Thymus (tissue), 11 donors: ENCODE data around the gene HDAC11. TPM values are rescaled to one million over a fixed set of nuclear protein-coding genes. Genes with fewer than 3 reads are reported as not detected.

Experiments
- DNase-seq, 9 donors: peaks; one replicate each; pipeline ENCODE4 v3.0.0-alpha.2; 2013; ENCODE audit warnings: low spot score in 9 of 9, low read depth in 6 of 9, missing footprints in 1 of 9
- H3K27ac ChIP-seq, 2 donors: one replicate each; pipeline ENCODE4 v1.5.1; 2013; ENCODE audit warnings: control low read depth in 1 of 2, low read depth in 1 of 2, low read length in 1 of 2, mild to moderate bottlenecking in 1 of 2, moderate library complexity in 1 of 2
- H3K27me3 ChIP-seq, 2 donors: one replicate each; pipeline ENCODE4 v1.5.1; 2013; ENCODE audit warnings: low read length in 1 of 2; ENCODE audit not compliant: control insufficient read depth in 2 of 2, insufficient read depth in 1 of 2
- H3K36me3 ChIP-seq, 2 donors: one replicate each; pipeline ENCODE4 v1.5.1; 2013; ENCODE audit warnings: low read length in 1 of 2, mild to moderate bottlenecking in 1 of 2, moderate library complexity in 1 of 2; ENCODE audit not compliant: control insufficient read depth in 2 of 2, insufficient read depth in 2 of 2
- H3K4me1 ChIP-seq, 2 donors: one replicate each; pipeline ENCODE4 v1.5.1; 2013; ENCODE audit warnings: low read length in 2 of 2; ENCODE audit not compliant: control insufficient read depth in 2 of 2, insufficient read depth in 2 of 2
- H3K4me3 ChIP-seq, 2 donors: one replicate each; pipeline ENCODE4 v1.5.1; 2013; ENCODE audit warnings: low read length in 2 of 2, control low read depth in 1 of 2, mild to moderate bottlenecking in 1 of 2
- H3K9me3 ChIP-seq, 2 donors: one replicate each; pipeline ENCODE4 v1.5.1; 2013; ENCODE audit warnings: low read length in 1 of 2, mild to moderate bottlenecking in 1 of 2; ENCODE audit not compliant: control insufficient read depth in 2 of 2, insufficient read depth in 1 of 2
- WGBS: extraction: QIAGEN DNeasy Blood & Tissue Kit; methylation state at CpG from one replicate; pipeline ENCODE4 v1.1.7; 2013; 5-methylcytosine and 5-hydroxymethylcytosine counted together
- polyA plus RNA-seq: library from polyadenylated mRNA; stranded (reverse); fragments of 200-250 nt; gene quantifications from one replicate; pipeline ENCODE4 v1.2.3, GENCODE V29; 2013
- total RNA-seq: library from RNA; stranded (reverse); fragments of 120-200 nt; gene quantifications from one replicate; pipeline ENCODE4 v1.2.4, GENCODE V29; 2013
- donor health status: healthy.

Gene HDAC11
- total and polyA plus RNA-seq, 2 donors = 7.1 to 10.7 TPM

DNA sequence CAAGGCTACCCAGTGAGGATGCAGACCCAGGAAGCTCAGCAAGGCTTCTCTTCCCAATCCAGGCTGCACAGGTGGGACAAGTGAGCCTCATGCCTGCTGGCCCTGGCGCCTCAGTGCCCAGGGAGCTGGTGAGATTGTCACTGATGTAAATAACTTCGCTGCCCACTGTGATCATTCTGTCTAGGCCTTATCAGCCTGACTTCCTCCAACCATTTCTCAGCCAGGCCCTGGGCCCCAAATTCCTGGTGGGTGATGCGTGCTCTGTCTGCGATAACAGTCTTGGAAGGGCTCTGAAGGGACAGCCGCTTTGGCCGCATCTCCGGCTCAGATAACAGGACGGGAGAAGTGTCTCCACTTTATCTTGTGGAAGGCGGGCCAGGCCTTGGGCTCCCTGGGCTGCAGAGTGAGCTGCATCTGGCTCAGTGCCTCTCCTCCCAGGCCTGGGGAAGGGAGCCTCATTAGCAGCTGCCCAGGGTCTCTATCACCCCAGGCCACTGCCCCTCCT, 66.6 kb downstream of the HDAC11 start:
- peaks cover 0 to 17% of the 10 kb centered on the region in 2 donors for H3K9me3 ChIP-seq
- WGBS = 97% methylated on average over 9 of the region's 9 CpGs
- no peak overlapping the region for H3K27ac ChIP-seq
- H3K4me3 ChIP-seq = no peak overlapping the region
- H3K27me3 ChIP-seq = peaks cover 0 to 8% of the 10 kb centered on the region in 2 donors
- peaks cover 53 to 76% of the 10 kb centered on the region in 2 donors for H3K4me1 ChIP-seq
- no peak for DNase-seq
- H3K36me3 ChIP-seq = no peaks in the 10 kb centered on the region

DNA sequence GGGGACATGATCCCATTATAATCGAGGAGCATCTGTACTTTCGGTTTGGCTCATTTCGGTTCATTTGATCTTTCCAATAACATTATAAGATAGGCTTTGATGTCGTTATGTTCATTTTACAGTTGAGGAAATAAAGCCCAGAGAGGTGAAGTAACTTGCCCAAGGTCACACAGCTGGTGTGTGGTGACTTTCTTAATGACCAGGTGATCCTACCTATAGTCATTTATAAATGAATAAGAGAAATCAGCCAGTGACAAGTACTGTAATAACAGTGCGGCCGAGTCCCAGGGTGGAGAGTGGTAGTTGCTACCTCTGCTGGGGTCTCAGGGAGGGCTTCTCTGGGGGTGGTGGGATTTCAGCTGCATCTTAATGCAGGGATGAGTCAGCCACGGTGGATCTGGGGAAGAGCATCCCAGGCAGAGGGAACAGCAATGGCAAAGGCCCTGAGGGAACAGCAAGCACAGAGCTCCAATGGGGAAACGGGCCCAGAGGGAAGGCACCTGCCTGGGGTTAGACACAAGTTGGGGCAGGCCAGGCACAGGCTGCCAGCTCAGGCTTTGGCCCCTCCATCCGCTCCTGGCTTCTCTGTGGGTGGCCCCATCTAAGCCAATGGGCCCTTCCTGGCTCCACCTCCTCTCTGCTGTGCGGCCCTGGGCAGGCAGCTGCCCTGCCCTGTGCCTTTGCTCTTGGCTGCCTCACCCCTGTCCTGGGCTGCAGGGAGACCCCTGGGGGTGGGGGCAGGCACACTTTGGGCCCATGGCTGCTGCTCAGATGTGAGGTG, 67.7 kb downstream of the HDAC11 start:
- Histone ChIP-seq H3K36me3 (no peaks in the 10 kb centered on the region), H3K27ac (no peak overlapping the region), H3K4me3 (no peak overlapping the region), H3K9me3 (peaks cover 0 to 11% of the 10 kb centered on the region in 2 donors), H3K4me1 (peaks cover 63 to 87% of the 10 kb centered on the region in 2 donors), H3K27me3 (peaks cover 0 to 8% of the 10 kb centered on the region in 2 donors)
- 95% methylated on average over 10 of the region's 10 CpGs for WGBS
- no peak for DNase-seq

DNA sequence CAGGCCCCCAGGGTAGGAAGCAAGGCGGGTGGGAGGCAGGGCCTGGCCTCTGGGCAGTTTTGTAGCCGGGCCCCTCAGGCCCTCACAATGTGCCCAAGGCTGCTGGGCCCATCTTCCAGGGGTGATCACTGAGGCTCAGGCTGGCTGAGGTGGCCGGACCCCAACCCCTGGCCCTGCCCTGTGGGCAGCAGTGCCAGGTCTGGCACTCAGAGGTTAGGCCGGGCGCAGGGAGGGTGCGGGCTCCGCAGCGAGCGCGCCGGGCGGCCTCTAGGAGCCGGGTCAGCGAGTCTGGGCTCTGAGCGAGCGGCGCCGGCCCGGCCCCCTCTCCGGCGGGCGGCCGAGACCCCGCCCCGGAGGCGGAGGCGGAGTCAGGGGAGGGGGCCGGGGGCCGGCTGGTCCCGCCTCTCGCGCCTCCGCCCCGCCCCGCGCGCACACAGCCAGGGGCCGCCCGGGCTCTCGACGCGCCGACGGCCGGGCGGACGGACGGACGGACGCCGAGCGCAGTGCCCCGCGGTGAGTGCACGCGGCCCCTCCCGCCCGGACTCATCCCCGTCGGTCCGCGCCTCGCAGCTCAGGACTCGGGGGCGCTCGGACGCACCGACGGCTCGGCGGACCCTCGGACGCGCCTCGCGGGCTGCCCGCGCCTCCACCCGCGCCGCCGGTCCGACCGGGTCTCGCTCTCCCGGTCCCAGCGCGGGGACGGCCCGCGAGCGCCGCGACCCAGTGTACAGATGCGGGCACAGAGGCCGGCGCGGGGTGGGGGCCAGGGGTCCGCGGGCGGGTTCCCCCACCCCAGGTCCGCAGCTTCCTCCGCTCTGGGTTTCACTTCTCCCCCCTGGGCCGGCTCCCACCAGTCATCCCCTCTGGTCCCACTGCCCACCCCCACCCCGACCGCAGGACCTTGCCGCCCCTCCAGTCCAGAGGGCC, 68.9 kb downstream of the HDAC11 start, which contains the start of gene FBLN2:
TSS of gene FBLN2 (plus strand) at position 430 of the 927 bp plus-strand sequence. CDS start 21,231 bp downstream, outside the sequence.
- 6% methylated on average over 107 of the region's 107 CpGs for WGBS
- H3K36me3 ChIP-seq = no peaks in the 10 kb centered on the region
- DNase-seq = peak in 2 of 9 donors; percentile 53 to 66
- peak within 1 kb of the TSS; percentile 11 to 56 for H3K4me3 ChIP-seq
- peaks cover 0 to 8% of the 10 kb centered on the region in 2 donors for H3K27me3 ChIP-seq
- peaks cover 65 to 88% of the 10 kb centered on the region in 2 donors for H3K4me1 ChIP-seq
- peak within 1 kb of the TSS; percentile 68 to 71 for H3K27ac ChIP-seq
- peaks cover 0 to 5% of the 10 kb centered on the region in 2 donors for H3K9me3 ChIP-seq

DNA sequence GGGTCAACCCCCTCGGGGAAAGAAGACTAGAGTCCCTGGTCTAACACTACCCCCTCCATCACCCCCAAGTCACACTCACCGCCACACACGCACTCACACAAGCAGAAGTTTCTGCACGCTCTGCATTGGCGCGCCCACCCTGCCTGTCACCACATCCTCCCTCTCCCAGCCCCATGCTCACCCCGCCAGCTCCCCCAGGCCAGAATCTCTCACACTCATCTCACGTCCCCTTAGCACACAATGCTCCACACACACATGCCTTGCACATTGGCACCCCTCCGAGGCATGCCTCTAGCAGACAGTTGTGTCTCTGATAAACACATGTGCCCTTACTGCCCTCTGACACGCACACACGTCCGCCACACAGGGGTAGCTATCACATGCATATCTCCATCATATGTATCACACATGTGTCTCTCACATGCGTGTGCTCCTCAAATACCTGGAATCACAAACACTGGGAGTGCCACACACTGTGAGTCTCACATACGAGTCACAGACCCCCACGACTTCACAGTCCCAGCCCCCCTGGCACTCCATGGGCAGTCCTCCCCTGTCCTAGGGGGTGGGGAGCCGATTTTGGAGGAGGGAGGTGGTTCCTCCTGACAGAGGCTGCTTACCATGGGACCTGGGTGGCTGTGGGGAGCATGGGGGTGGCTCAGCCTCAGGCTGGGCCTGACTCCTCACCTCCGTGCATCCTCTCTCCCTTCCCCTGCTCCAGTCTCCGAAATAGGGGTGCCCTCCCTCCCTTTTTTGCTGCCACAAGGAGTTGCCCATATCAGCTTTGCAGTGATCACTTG, 69.7 kb downstream of the HDAC11 start:
- Histone ChIP-seq H3K4me1 (peaks cover 64 to 88% of the 10 kb centered on the region in 2 donors), H3K4me3 (peak overlapping the region; percentile 11 to 56), H3K9me3 (peaks cover 0 to 5% of the 10 kb centered on the region in 2 donors), H3K27ac (peak overlapping the region; percentile 68 to 71), H3K27me3 (peaks cover 0 to 8% of the 10 kb centered on the region in 2 donors), H3K36me3 (no peaks in the 10 kb centered on the region)
- peak in 4 of 9 donors; percentile 62 to 86 (median 68) for DNase-seq
- WGBS = 45% methylated on average over 18 of the region's 18 CpGs

DNA sequence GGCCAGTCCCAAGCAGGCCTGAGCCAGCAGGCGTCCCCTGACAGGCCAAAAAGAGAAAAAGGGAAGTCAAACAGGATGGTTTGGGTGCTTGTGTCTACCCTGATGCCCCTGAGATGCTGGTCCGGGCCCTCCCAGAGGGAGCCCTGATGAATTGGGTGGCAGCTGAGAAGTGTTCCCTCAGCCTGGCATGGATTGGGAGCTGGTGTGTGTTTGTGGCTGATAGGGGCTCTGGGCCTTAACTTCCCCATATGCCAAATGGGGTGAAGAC, 70.3 kb downstream of the HDAC11 start:
- Histone ChIP-seq H3K4me1 (peaks cover 58 to 88% of the 10 kb centered on the region in 2 donors), H3K27me3 (peaks cover 0 to 8% of the 10 kb centered on the region in 2 donors)

DNA sequence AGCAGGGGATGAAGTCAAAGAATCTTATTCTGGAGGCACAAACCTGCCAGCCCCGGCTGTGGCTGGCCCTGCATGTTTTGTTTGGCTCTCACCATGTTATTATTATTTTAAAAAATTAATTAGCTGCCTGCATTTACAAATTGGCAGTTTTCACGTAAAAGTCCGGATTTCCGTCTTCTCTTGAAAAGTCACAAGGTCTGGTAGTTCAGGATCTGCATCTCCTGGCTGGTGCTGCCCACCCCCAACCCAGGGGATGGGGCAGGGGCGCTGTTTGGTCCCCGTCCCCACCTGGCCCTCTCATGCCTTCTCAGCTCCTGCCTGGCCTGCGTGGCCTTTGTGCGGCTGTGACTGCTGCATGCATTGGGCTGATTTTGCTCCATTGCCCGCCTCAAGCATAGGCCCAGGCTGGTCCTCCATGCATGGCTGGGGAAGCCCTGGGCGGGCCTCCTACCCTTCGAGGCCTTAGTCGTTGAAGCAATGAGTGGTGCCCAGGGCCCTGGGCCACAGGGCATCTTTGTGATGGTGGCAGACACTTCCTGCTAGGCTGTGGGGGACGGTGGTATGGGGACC, 70.8 kb downstream of the HDAC11 start:
- H3K36me3 ChIP-seq = no peaks in the 10 kb centered on the region
- peak overlapping the region in 1 of 2 donors; percentile 56 for H3K4me3 ChIP-seq
- H3K4me1 ChIP-seq = peaks cover 56 to 88% of the 10 kb centered on the region in 2 donors
- H3K27ac ChIP-seq = peak overlapping the region in 1 of 2 donors; percentile 68
- peaks cover 0 to 8% of the 10 kb centered on the region in 2 donors for H3K27me3 ChIP-seq
- WGBS = 91% methylated on average over 13 of the region's 13 CpGs
- peaks cover 0 to 5% of the 10 kb centered on the region in 2 donors for H3K9me3 ChIP-seq
- no peak for DNase-seq

More for the DNA sequence above, 70.3 kb downstream of the HDAC11 start:
- Histone ChIP-seq H3K27ac (peak overlapping the region; percentile 68 to 71), H3K36me3 (no peaks in the 10 kb centered on the region), H3K4me3 (peak overlapping the region; percentile 11 to 56), H3K9me3 (peaks cover 0 to 5% of the 10 kb centered on the region in 2 donors)
- DNase-seq = no peak
- WGBS = 64% methylated on average over 2 of the region's 2 CpGs

DNA sequence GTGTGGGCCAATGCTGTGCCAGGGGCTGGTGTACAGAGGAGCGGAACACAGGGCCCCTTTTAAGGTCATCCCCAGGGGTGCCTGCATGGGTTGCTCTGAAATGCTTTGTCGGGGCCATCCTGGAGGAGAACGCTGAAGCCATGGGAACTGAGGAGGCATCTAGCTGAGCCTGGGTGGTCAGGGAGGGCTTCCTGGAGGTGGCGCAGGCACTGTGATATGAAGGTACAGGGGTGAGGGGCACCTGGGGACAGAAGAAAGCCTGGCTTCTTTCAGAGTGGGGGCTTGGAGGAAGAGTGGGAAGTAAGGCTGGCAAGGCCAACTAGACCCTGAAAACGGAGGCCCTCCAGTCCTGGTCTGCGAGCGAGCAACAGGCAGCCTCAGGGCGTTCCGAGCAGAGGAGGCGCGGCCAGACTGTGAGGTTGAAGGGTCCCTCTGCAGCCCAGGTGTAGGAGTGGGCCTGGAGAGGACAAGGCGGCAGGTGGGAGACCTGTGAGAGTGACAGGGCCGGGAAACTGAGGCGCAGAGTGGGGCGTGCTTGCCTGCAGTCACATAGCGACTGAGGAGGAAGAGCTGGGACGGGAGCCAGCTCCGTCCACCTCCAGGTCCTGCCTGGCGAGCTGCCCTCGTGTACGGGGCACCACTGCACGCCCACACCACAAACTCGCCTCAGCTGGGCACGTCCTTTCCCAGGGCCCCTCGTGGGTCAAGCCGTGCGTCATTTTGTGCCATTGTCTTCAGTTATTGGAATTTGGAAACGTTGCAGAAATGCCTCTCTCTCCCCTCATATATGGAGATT, 72.9 kb downstream of the HDAC11 start:
- Histone ChIP-seq H3K4me1 (peaks cover 72 to 96% of the 10 kb centered on the region in 2 donors), H3K27ac (peak overlapping the region in 1 of 2 donors; percentile 81), H3K9me3 (peaks cover 0 to 10% of the 10 kb centered on the region in 2 donors), H3K4me3 (no peak overlapping the region), H3K36me3 (no peaks in the 10 kb centered on the region), H3K27me3 (peaks cover 0 to 6% of the 10 kb centered on the region in 2 donors)
- DNase-seq = no peak
- WGBS = 85% methylated on average over 28 of the region's 28 CpGs
